ENCODE measurements around the gene PIK3CB.

- TF ChIP-seq, protein P1, sequence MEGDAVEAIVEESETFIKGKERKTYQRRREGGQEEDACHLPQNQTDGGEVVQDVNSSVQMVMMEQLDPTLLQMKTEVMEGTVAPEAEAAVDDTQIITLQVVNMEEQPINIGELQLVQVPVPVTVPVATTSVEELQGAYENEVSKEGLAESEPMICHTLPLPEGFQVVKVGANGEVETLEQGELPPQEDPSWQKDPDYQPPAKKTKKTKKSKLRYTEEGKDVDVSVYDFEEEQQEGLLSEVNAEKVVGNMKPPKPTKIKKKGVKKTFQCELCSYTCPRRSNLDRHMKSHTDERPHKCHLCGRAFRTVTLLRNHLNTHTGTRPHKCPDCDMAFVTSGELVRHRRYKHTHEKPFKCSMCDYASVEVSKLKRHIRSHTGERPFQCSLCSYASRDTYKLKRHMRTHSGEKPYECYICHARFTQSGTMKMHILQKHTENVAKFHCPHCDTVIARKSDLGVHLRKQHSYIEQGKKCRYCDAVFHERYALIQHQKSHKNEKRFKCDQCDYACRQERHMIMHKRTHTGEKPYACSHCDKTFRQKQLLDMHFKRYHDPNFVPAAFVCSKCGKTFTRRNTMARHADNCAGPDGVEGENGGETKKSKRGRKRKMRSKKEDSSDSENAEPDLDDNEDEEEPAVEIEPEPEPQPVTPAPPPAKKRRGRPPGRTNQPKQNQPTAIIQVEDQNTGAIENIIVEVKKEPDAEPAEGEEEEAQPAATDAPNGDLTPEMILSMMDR (IDR thresholded peaks at IDR 0.05), result no peak
- TF ChIP-seq POLR2A (IDR thresholded peaks at IDR 0.05), result no peak
Measured at GRCh38 chr3:138690036-138690435, 144.7 kb downstream of the PIK3CB start.

Data from thyroid gland (tissue), 4 donors.